HCT116 (cell line): Measurements from ENCODE around the gene ACO2. TPM values are rescaled to one million over a fixed set of nuclear protein-coding genes. Genes with fewer than 3 reads are reported as not detected.

Source experiments
- ATAC-seq: fragments of 200-7000 bp; cut with Tn5 transposase; 2 replicates; pipeline ENCODE4 v1.9.1; 2020; ENCODE audit warnings: mild to moderate bottlenecking, moderate library complexity
- BruUV-seq: library from RNA; stranded (reverse); fragments of 400-500 nt; replicated peaks from 2 replicates; lab custom pipeline; 2021; lab: Mats Ljungman, UMichigan
- CTCF ChIA-PET: fragments of 300-600 bp; sonication (Branson Sonifier 250); formaldehyde crosslinking; loops from one replicate; lab custom pipeline; 2021; ENCODE audit warnings: antibody characterized with exemption; lab: Charles Lee
- POLR2A ChIA-PET: fragments of 300-600, 350-600 bp; sonication (Branson Sonifier 250); formaldehyde crosslinking; loops from one replicate; lab custom pipeline; 2021; ENCODE audit warnings: antibody characterized with exemption; lab: Charles Lee
- RAD21 ChIA-PET, 2 experiments: fragments of 300-600 bp; sonication (Branson Sonifier 250); formaldehyde crosslinking; loops; one replicate each; lab custom pipeline; 2023; ENCODE audit warnings: low total read pairs in 2 of 2; ENCODE audit not compliant: uncharacterized antibody in 2 of 2, unreplicated experiment in 2 of 2, low non-redundant PET in 1 of 2; lab: Charles Lee
- DNase-seq: peaks from one replicate; pipeline ENCODE4 v3.0.0-alpha.2; 2010; ENCODE audit warnings: low read depth, low spot score
- H2AFZ ChIP-seq: fragments of 200-600 bp; shearing (Covaris generic), sonication (generic); 2 replicates; pipeline ENCODE4 v1.6.1; 2017; ENCODE audit warnings: low read depth, mixed run types, mixed read lengths, antibody characterized with exemption, low read length; ENCODE audit not compliant: poor library complexity, severe bottlenecking
- H3K27ac ChIP-seq: 2 replicates; pipeline ENCODE4 v1.5.1; 2012; ENCODE audit warnings: low read depth, low read length
- H3K27me3 ChIP-seq: fragments of 200-600 bp; sonication (generic); 2 replicates; pipeline ENCODE4 v1.6.1; 2016; ENCODE audit warnings: mixed run types, low read length, mixed read lengths; ENCODE audit not compliant: insufficient read depth
- H3K36me3 ChIP-seq, 2 experiments: fragments of 200-500 bp in 1 of 2; fragments of 200-600 bp in 1 of 2; sonication (Bioruptor generic) in 1 of 2; sonication (generic) in 1 of 2; 2 replicates each; pipeline versions ENCODE4 v1.5.1 to v1.6.1; 2014 to 2016; ENCODE audit warnings: low read length in 2 of 2, inconsistent platforms in 1 of 2, mixed read lengths in 1 of 2, mixed run types in 1 of 2; ENCODE audit not compliant: insufficient read depth in 2 of 2, control insufficient read depth in 1 of 2
- H3K4me1 ChIP-seq, 2 experiments: fragments of 200-600 bp in 1 of 2; sonication (generic) in 1 of 2; 2 replicates each; pipeline versions ENCODE4 v1.5.1 to v1.6.1; 2012 to 2017; ENCODE audit warnings: low read length in 2 of 2, inconsistent platforms in 1 of 2, mild to moderate bottlenecking in 1 of 2, mixed read lengths in 1 of 2, mixed run types in 1 of 2, moderate library complexity in 1 of 2; ENCODE audit not compliant: insufficient read depth in 2 of 2, control insufficient read depth in 1 of 2
- H3K4me2 ChIP-seq: fragments of 200-600 bp; sonication (generic); 2 replicates; pipeline ENCODE4 v1.6.1; 2017; ENCODE audit warnings: mixed run types, low read length, mixed read lengths
- H3K4me3 ChIP-seq, 2 experiments: fragments of 200-600 bp in 1 of 2; sonication (generic) in 1 of 2; replicated peaks in 1 of 2; 2 replicates each; pipeline ENCODE4 v1.5.1; 2011 to 2016; ENCODE audit warnings: low read length in 2 of 2, control low read depth in 1 of 2, low read depth in 1 of 2, mild to moderate bottlenecking in 1 of 2, mixed read lengths in 1 of 2, mixed run types in 1 of 2
- H3K79me2 ChIP-seq: fragments of 200-600 bp; sonication (generic); 2 replicates; pipeline ENCODE4 v1.6.1; 2017; ENCODE audit warnings: mild to moderate bottlenecking, mixed run types, low read length, moderate library complexity, mixed read lengths; ENCODE audit not compliant: insufficient read depth
- H3K9ac ChIP-seq: fragments of 200-600 bp; sonication (generic); 2 replicates; pipeline ENCODE4 v1.6.1; 2016; ENCODE audit warnings: low read length, mixed read lengths
- H3K9me2 ChIP-seq: fragments of 200-600 bp; sonication (generic), shearing (Covaris generic); 2 replicates; pipeline ENCODE4 v1.6.1; 2017; ENCODE audit warnings: mixed run types, mild to moderate bottlenecking, moderate library complexity; ENCODE audit not compliant: insufficient read depth
- H3K9me3 ChIP-seq, 2 experiments: fragments of 200-500 bp in 1 of 2; fragments of 200-600 bp in 1 of 2; sonication (Bioruptor generic) in 1 of 2; sonication (generic) in 1 of 2; 2 replicates each; pipeline ENCODE4 v1.6.1; 2014 to 2017; ENCODE audit warnings: low read length in 2 of 2, mixed read lengths in 2 of 2, inconsistent platforms in 1 of 2, low read depth in 1 of 2, mild to moderate bottlenecking in 1 of 2, mixed run types in 1 of 2, moderate library complexity in 1 of 2; ENCODE audit not compliant: control insufficient read depth in 1 of 2, insufficient read depth in 1 of 2
- H4K20me1 ChIP-seq: fragments of 200-600 bp; sonication (generic), shearing (Covaris generic); 2 replicates; pipeline ENCODE4 v1.6.1; 2017; ENCODE audit warnings: mixed run types, mild to moderate bottlenecking, moderate library complexity; ENCODE audit not compliant: insufficient read depth
- ATF3 ChIP-seq: IDR thresholded peaks from 2 replicates; pipeline ENCODE4 v1.6.1; 2012
- CBX3 ChIP-seq: IDR thresholded peaks from 2 replicates; pipeline ENCODE4 v1.6.1; 2012; ENCODE audit warnings: low read depth
- CEBPB ChIP-seq: IDR thresholded peaks from 2 replicates; pipeline ENCODE4 v1.6.1; 2012; ENCODE audit warnings: low read depth
- ELF1 ChIP-seq: IDR thresholded peaks from 2 replicates; pipeline ENCODE4 v1.6.1; 2012; ENCODE audit warnings: low read depth, borderline replicate concordance
- EZH2 ChIP-seq: fragments of 200-600 bp; sonication (generic); IDR thresholded peaks from 2 replicates; pipeline ENCODE4 v1.6.1; 2017; ENCODE audit warnings: antibody characterized with exemption, mixed run types
- MAX ChIP-seq: IDR thresholded peaks from 2 replicates; pipeline ENCODE4 v1.6.1; 2012
- POLR2A ChIP-seq: IDR thresholded peaks from 2 replicates; pipeline ENCODE4 v1.7.0; 2011; ENCODE audit warnings: borderline replicate concordance; ENCODE audit not compliant: insufficient read depth, insufficient read length; ENCODE audit errors: extremely low read depth
- SIN3A ChIP-seq: IDR thresholded peaks from 2 replicates; pipeline ENCODE4 v1.6.1; 2012; ENCODE audit warnings: low read depth
- TCF7L2 ChIP-seq: IDR thresholded peaks from 2 replicates; pipeline ENCODE4 v1.7.0; 2011; ENCODE audit warnings: borderline replicate concordance, inconsistent platforms; ENCODE audit not compliant: insufficient read depth, insufficient read length; ENCODE audit errors: extremely low read depth
- ZFX ChIP-seq: fragments of 450-650 bp; IDR thresholded peaks from 2 replicates; pipeline ENCODE4 v1.6.1; 2017
- ZNF274 ChIP-seq: fragments of 200-500 bp; sonication (Bioruptor generic); IDR thresholded peaks from 2 replicates; pipeline ENCODE4 v1.6.1; 2014; ENCODE audit warnings: mild to moderate bottlenecking, low read depth, low read length, inconsistent platforms
- intact Hi-C: fragments of 100-400 bp; cut with micrococcal nuclease; formaldehyde crosslinking; loops from 2 replicates; pipeline ENCODE4 v1.10.0; 2022
- total RNA-seq: library from RNA; stranded (reverse); gene quantifications from one replicate; pipeline ENCODE4 v1.2.1, GENCODE V29; 2021; ENCODE audit not compliant: unreplicated experiment
- TF ChIP-seq, protein P1 (sequence below), 3 experiments: fragments of 200-600 bp in 1 of 3; sonication (generic) in 1 of 3; IDR thresholded peaks in 2 of 3; conservative IDR thresholded peaks in 1 of 3; 2 replicates each; pipeline ENCODE4 v1.5.1; 2012 to 2017; ENCODE audit warnings: low read depth in 2 of 3, low read length in 2 of 3, antibody characterized with exemption in 1 of 3, borderline replicate concordance in 1 of 3, control low read depth in 1 of 3, mild to moderate bottlenecking in 1 of 3, mixed read lengths in 1 of 3, mixed run types in 1 of 3, moderate library complexity in 1 of 3; ENCODE audit not compliant: insufficient read depth in 1 of 3

Gene ACO2
- total RNA-seq, 1 experiment from 2014 or later = 108 TPM

DNA sequence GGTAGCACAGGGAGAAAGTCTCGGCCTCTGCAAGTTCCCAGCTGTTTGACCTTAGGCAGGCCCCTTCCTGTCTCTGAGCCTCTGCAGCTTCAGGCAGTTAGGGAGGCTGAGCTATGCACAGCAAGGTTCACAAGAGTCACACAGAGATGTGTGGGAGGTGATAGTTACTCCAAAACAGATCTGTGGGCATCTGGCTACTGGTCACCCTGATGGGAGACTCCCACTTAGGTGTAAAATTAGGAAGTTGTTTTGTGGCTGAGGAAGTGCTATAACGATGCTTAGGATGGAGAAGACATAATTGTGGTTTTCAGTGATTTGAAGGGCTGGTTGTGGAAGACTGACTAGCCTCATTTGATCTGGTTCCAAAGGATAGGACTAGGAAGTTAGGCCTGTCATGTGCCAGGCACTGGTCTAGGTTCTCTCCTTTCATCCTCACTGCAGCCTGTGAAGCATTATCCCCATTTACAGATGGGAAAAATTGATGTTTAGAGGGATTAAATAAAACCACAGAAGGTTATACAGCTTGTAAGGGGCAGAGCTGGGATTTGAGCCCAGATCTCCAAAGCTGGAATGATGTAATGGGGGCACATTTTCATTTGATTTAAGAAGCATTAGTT, 13.5 kb downstream of the ACO2 start:
- DNase-seq (no peak), ATAC-seq (no peak)
- Histone ChIP-seq H3K27ac (no peak overlapping the region), H3K9me2 (no peaks in the 10 kb centered on the region), H3K9me3 (no peaks in the 10 kb centered on the region), H3K36me3 (0 out of 4 replicates have a peak, but pooled peaks cover 0 to 3% of the 10 kb centered on the region in 2 experiments), H2AFZ (no peak overlapping the region), H3K27me3 (no peaks in the 10 kb centered on the region), H3K4me2 (no peak overlapping the region), H3K4me3 (no peak overlapping the region), H4K20me1 (peaks cover 12% of the 10 kb centered on the region; the same call in 1 of the 2 replicates), H3K9ac (no peak overlapping the region; the same call in 1 of the 2 replicates), H3K4me1 (peaks cover 3 to 29% of the 10 kb centered on the region in 2 experiments; a peak in 3 of 4 replicates), H3K79me2 (peaks cover 90% of the 10 kb centered on the region)
- RAD21 ChIA-PET = no interaction called here
- TF ChIP-seq, protein P1, sequence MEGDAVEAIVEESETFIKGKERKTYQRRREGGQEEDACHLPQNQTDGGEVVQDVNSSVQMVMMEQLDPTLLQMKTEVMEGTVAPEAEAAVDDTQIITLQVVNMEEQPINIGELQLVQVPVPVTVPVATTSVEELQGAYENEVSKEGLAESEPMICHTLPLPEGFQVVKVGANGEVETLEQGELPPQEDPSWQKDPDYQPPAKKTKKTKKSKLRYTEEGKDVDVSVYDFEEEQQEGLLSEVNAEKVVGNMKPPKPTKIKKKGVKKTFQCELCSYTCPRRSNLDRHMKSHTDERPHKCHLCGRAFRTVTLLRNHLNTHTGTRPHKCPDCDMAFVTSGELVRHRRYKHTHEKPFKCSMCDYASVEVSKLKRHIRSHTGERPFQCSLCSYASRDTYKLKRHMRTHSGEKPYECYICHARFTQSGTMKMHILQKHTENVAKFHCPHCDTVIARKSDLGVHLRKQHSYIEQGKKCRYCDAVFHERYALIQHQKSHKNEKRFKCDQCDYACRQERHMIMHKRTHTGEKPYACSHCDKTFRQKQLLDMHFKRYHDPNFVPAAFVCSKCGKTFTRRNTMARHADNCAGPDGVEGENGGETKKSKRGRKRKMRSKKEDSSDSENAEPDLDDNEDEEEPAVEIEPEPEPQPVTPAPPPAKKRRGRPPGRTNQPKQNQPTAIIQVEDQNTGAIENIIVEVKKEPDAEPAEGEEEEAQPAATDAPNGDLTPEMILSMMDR (IDR thresholded peaks at IDR 0.05 in 2 of 3, conservative IDR thresholded peaks at IDR 0.05 in 1 of 3; ENCODE audit: borderline replicate concordance in 1 of 3, insufficient read depth in 1 of 3, low read depth in 2 of 3, low read length in 2 of 3) = no peak
- TF ChIP-seq CBX3 (no peak), EZH2 (no peak), ELF1 (no peak), ZFX (no peak), POLR2A (no peak), ATF3 (no peak), CEBPB (no peak), SIN3A (no peak), ZNF274 (no peak), MAX (no peak), TCF7L2 (no peak)
- intact Hi-C loops = no loop called here
- POLR2A ChIA-PET = interaction anchor here (1.0 kb wide), 1 partner anchor 14 kb away, joined by 4 read pairs; the partner anchor contains the start of genes ACO2 and PHF5A
- no TSS peak for BruUV-seq
- CTCF ChIA-PET = no interaction called here
